COLO668 (cell line): Measurements from ENCODE around the gene CA9.

Experiments used
- DNase-seq: peaks from one replicate; lab custom pipeline; 2025; ENCODE audit not compliant: unreplicated experiment; lab: John Stamatoyannopoulos, UW

The CA9 gene

DNA sequence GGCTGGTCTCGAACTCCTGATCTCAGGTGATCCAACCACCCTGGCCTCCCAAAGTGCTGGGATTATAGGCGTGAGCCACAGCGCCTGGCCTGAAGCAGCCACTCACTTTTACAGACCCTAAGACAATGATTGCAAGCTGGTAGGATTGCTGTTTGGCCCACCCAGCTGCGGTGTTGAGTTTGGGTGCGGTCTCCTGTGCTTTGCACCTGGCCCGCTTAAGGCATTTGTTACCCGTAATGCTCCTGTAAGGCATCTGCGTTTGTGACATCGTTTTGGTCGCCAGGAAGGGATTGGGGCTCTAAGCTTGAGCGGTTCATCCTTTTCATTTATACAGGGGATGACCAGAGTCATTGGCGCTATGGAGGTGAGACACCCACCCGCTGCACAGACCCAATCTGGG lies 1.5 kb downstream of the CA9 start:
- no peak for DNase-seq

GRCh38 chr9:35675732-35676392 lies 2.1 kb downstream of the CA9 start:
- no peak for DNase-seq

DNA sequence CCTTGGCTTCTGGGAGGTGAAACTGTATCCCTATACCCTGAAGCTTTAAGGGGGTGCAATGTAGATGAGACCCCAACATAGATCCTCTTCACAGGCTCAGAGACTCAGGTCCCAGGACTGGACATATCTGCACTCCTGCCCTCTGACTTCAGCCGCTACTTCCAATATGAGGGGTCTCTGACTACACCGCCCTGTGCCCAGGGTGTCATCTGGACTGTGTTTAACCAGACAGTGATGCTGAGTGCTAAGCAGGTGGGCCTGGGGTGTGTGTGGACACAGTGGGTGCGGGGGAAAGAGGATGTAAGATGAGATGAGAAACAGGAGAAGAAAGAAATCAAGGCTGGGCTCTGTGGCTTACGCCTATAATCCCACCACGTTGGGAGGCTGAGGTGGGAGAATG lies 5.4 kb downstream of the CA9 start:
- DNase-seq = no peak

DNA sequence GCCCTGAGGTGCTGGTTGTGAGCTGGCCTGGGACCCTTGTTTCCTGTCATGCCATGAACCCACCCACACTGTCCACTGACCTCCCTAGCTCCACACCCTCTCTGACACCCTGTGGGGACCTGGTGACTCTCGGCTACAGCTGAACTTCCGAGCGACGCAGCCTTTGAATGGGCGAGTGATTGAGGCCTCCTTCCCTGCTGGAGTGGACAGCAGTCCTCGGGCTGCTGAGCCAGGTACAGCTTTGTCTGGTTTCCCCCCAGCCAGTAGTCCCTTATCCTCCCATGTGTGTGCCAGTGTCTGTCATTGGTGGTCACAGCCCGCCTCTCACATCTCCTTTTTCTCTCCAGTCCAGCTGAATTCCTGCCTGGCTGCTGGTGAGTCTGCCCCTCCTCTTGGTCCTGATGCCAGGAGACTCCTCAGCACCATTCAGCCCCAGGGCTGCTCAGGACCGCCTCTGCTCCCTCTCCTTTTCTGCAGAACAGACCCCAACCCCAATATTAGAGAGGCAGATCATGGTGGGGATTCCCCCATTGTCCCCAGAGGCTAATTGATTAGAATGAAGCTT lies 6.1 kb downstream of the CA9 start:
- no peak for DNase-seq

DNA sequence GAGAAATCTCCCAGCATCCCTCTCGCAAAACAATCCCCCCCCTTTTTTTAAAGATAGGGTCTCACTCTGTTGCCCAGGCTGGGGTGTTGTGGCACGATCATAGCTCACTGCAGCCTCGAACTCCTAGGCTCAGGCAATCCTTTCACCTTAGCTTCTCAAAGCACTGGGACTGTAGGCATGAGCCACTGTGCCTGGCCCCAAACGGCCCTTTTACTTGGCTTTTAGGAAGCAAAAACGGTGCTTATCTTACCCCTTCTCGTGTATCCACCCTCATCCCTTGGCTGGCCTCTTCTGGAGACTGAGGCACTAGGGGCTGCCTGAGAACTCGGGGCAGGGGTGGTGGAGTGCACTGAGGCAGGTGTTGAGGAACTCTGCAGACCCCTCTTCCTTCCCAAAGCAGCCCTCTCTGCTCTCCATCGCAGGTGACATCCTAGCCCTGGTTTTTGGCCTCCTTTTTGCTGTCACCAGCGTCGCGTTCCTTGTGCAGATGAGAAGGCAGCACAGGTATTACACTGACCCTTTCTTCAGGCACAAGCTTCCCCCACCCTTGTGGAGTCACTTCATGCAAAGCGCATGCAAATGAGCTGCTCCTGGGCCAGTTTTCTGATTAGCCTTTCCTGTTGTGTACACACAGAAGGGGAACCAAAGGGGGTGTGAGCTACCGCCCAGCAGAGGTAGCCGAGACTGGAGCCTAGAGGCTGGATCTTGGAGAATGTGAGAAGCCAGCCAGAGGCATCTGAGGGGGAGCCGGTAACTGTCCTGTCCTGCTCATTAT lies 6.8 kb downstream of the CA9 start:
- DNase-seq = no peak

DNA sequence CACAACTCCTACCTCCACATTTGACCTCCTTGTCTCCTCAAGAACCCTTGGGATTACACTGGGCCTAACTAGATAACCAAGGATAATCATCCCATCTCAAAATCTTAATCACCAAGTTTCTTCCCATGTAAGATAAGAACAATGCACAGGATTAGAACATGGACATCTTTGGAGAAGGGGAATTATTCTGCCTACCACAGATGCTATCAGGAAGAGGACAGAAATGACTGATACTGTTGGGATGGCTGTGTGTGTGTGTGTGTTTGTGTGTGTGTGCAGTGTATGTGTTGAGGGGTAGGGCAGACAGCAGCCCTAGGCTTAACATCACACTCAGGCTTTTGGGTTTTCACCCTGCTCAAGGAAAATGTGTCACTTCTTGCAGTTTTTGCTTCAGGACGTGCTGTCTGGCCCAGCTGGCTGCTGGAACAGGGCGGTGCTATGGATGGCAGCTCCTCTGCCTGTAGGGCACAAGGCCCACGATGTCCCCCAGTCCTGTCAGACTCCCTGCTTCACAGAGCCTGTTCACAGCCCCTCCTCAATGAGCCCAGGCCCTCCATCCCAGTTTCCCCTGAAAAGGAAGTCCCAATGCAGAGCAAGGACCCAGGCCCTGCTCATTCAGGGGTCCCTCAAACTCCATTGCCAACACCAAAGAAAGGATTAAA lies 7.7 kb downstream of the CA9 start:
- no peak for DNase-seq

DNA sequence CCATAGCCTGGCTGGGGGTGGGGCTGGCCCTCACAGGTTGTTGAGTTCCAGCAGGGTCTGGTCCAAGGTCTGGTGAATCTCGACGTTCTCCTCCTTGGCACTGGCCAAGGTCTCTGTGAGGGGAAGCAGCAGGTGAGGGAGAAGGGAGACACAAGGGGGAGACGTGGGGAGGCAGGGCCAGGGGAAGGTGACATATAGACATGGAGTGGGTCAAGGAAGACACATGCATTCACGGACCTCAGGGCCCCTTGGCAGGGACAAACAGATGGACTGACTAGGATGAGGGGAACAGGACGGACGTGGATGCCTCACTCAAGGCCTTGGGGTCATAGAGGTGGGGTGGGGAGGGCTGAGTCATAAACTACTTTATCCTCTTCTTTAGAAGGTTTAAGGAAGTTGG lies 8.3 kb downstream of the CA9 start:
- no peak for DNase-seq

GRCh38 chr9:35682520-35683315 lies 9.0 kb downstream of the CA9 start:
- no peak for DNase-seq

GRCh38 chr9:35683323-35683722 lies 9.6 kb downstream of the CA9 start:
- no peak for DNase-seq

GRCh38 chr9:35684921-35685320 lies 11.2 kb downstream of the CA9 start:
- DNase-seq = no peak

DNA sequence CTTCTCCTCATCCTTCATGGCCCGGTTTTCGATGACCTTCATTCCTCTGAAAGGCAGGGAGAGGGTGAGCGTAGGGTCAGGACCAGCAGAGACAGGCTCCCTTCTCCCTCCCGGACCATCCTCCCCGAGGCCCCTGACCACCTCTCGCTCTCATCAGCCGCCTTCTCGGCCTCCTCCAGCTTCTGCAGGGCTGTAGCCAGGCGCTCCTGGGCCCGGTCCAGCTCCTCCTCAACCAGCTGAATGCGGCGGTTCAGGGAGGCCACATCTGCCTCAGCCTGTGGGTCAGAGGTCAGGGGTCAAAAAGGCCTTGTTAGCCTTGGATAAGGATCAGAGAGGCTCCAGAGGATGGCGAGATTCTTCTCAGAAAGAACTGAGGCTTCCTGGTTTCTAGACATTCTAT lies 11.8 kb downstream of the CA9 start:
- no peak for DNase-seq

DNA sequence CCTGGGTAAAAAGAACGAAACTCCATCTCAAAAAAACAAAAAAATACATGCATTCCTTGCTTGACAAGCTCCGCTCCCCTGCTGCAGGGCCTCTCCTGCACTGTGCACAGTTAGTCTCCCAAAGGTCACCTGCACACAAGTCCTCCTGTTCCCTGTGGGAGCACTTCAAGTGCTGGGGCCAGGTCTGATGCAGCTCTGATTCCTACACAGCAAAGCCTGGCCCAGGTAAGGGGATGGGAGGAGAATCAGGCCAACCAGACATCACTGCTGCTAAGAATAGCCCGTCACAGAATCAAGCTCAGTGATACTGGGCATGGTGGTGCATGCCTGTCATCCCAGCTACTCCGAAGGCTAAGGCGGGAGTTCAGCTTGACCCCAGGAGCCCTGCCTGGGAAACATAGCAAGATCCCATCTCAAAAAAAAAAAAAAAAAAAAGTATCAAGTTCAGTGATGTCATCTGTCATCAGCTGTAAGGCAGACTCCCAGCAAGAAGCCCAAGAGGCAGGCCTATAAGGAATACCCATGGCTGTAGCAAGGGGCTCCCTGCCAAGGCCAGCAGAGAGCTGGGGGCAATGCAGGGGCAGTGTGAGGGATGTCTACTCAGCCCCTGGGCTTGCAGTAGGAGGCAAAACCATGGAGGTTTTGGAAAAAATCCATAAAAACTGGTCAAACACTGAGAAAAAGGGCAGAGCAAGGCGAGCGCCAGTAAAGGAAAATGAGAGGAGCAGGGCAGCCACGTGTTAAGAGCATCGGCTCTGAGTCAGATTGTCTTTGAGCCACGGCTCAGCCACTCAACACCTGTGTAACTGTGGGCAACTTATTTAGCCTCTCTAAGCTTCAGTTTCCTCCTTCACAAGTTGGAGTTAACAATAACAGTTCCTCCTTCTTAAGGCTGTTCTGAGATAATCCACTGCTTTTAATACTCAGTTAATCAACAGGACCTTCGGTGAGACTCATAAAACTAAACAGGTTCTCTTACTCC lies 12.8 kb downstream of the CA9 start:
- no peak for DNase-seq

GRCh38 chr9:35687306-35687705 lies 13.6 kb downstream of the CA9 start:
- DNase-seq = no peak

- no peak for DNase-seq
Observed at GRCh38 chr9:35687972-35688557, 14.3 kb downstream of the CA9 start.

DNA sequence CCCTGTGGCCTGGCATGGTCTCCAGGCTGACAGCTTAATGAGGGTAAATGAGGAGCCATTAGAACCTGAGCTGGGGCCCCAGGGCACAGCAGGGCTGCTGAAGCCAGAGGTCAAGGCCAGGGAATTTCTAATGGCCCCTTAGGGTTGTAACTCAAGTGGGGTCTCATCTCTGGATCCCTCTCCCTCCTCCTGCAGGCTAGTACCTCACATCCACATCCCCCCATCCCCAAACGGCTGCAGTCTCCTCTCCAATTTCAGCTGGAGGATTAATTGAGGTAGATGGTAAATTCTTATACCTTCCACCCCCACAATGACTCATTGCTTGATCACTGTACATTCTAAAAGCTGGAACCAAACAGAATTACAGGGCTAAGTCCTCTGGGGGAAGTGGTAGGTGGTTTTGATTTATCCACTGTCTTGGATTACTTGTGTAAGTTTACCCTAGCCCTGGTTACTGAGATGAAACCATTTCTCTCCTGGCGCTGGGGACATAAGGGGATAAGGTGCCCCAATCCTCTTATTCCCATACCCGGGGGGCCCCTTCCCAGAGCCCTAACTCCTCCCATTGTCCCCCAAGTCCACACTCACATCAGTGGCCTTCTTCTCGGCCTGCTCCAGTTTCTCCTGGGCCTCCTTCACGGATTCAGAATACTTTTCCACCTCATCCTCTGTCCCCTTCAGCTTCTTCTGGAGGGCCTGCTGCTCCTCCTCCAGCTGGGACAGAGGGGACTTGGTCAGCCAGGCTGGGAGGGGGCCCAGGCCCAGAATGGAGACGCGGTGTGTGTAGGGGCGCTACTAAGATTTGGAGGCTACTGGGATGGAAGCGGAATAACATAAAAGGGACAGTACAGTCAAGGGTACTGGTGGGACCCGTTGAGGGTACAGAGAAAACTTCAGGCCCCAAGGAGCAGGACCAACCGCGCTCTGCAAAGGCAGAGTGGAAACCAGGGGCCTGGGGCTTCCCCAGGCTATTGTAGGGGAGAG lies 15.1 kb downstream of the CA9 start:
- no peak for DNase-seq

DNA sequence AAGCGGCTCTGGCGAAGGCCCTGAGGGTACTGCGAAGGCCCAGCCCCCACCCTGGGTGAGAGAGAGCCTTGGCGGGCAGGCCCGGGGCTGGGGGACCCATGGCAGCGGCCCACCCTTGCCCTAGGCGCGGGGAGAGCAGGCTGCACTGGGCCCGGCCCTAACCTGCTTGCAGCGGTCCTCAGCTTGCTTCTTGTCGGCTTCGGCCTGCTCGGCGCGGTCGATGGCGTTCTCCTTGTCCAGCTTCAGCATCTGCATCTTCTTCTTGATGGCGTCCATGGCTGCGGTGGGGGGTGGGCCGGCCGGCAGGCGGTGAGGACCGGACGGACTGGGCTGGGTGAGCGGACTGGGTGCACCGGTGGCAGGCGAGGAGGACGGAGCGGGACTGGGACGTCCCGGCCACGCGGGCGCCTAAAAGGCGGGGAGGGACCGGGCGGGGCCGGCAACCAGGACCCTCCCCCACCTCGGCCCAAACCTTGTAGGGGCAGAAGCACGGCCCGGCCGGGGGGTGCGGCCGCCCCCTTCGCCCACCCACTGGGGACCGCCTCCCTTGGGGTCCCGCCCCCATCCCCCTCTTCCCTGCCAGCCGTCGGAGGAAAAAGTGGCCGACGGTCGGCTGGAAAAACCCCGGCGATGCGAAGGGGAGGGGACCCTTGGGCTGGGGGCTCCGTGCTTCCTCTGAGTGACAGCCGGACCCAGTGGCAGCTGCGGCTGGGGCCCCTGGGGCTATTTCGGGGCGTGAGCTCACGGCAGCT lies 16.0 kb downstream of the CA9 start, which contains the start of gene TPM2:
Gene TPM2, minus strand, starts transcription at position 384 of the 752 bp plus-strand sequence. Its CDS starts 108 bp downstream, at position 276.
- DNase-seq = no peak

- DNase-seq = no peak
Observed at GRCh38 chr9:35690294-35690613, 16.5 kb downstream of the CA9 start.
